GM12878 (cell line): ENCODE results near the gene DCAF6. TPM values are rescaled to one million over a fixed set of nuclear protein-coding genes. Genes with fewer than 3 reads are reported as not detected.
A peak's percentile ranks its signal among the peaks of the same experiment; 100 is the strongest.

Source experiments
- ATAC-seq: fragments of 200-7000 bp; cut with Tn5 transposase; 3 replicates; pipeline ENCODE4 v1.9.1; 2020; ENCODE audit warnings: mild to moderate bottlenecking, moderate library complexity
- BruUV-seq: library from RNA; stranded (reverse); fragments of 400-500 nt; replicated peaks from 2 replicates; lab custom pipeline; 2021; lab: Mats Ljungman, UMichigan
- CTCF ChIA-PET: fragments of 300-600 bp; sonication (Branson Sonifier 250); formaldehyde crosslinking; extraction: SDS; loops from one replicate; lab custom pipeline; 2021; ENCODE audit warnings: inconsistent platforms; lab: Yijun Ruan, JAX
- POLR2A ChIA-PET: fragments of 350-600 bp; formaldehyde crosslinking; extraction: SDS; loops from one replicate; lab custom pipeline; 2021; ENCODE audit warnings: inconsistent platforms; lab: Charles Lee
- RAD21 ChIA-PET: fragments of 300-600 bp; sonication (Branson Sonifier 250); formaldehyde crosslinking; loops from one replicate; lab custom pipeline; 2023; ENCODE audit warnings: antibody characterized with exemption; ENCODE audit not compliant: unreplicated experiment; lab: Charles Lee
- SMC1A ChIA-PET: fragments of 300-600 bp; sonication (Branson Sonifier 250); formaldehyde crosslinking; loops from one replicate; lab custom pipeline; 2023; ENCODE audit not compliant: unreplicated experiment, uncharacterized antibody; lab: Charles Lee
- DNase-seq: peaks from one replicate; pipeline ENCODE4 v3.0.0-alpha.2; 2011; ENCODE audit warnings: low read depth, low spot score
- FAIRE-seq: peaks from 3 replicates; lab custom pipeline; 2011; peaks lifted over from hg19 to GRCh38; lab: Jason Lieb, UNC
- H2AFZ ChIP-seq: 2 replicates; pipeline ENCODE4 v1.6.0; 2011; ENCODE audit warnings: low read depth, low read length, control low read depth; ENCODE audit not compliant: control insufficient read depth
- H3K27ac ChIP-seq: 2 replicates; pipeline ENCODE4 v1.5.1; 2011; ENCODE audit warnings: control low read depth; ENCODE audit not compliant: control insufficient read depth, insufficient read depth
- H3K27me3 ChIP-seq, 2 experiments: replicated peaks in 1 of 2; 2 replicates each; pipeline versions ENCODE4 v1.6.0 to v1.6.1; 2011; ENCODE audit warnings: low read length in 1 of 2; ENCODE audit not compliant: control insufficient read depth in 2 of 2, insufficient read depth in 2 of 2
- H3K36me3 ChIP-seq, 2 experiments: 2 replicates each; pipeline ENCODE4 v1.5.1; 2011; ENCODE audit warnings: low read length in 1 of 2; ENCODE audit not compliant: control insufficient read depth in 2 of 2, insufficient read depth in 2 of 2
- H3K4me1 ChIP-seq: 2 replicates; pipeline ENCODE4 v1.6.1; 2011; ENCODE audit warnings: mild to moderate bottlenecking, low read length, moderate library complexity, mixed read lengths; ENCODE audit not compliant: control insufficient read depth, insufficient read depth
- H3K4me2 ChIP-seq: 2 replicates; pipeline ENCODE4 v1.6.0; 2011; ENCODE audit warnings: control low read depth; ENCODE audit not compliant: control insufficient read depth, insufficient read depth
- H3K4me3 ChIP-seq: fragments of 200-600 bp; sonication (generic); 2 replicates; pipeline ENCODE4 v1.5.1; 2016
- H3K79me2 ChIP-seq: 2 replicates; pipeline ENCODE4 v1.6.0; 2011; ENCODE audit warnings: low read length; ENCODE audit not compliant: control insufficient read depth, insufficient read depth
- H3K9ac ChIP-seq: 2 replicates; pipeline ENCODE4 v1.8.0; 2011; ENCODE audit warnings: low read length, control low read depth, mixed read lengths; ENCODE audit not compliant: control insufficient read depth, insufficient read depth
- H3K9me3 ChIP-seq: replicated peaks from 3 replicates; pipeline ENCODE4 v1.5.1; 2011; ENCODE audit warnings: mild to moderate bottlenecking, low read length; ENCODE audit not compliant: control insufficient read depth, insufficient read depth
- H4K20me1 ChIP-seq: 2 replicates; pipeline ENCODE4 v1.6.0; 2011; ENCODE audit not compliant: control insufficient read depth, insufficient read depth
- IKZF2 ChIP-seq, 2 experiments: fragments of 450-650 bp; IDR thresholded peaks; 2 replicates each; pipeline ENCODE4 v1.6.1; 2017; ENCODE audit warnings: mild to moderate bottlenecking in 2 of 2, moderate library complexity in 2 of 2
- RAD21 ChIP-seq: IDR thresholded peaks from 2 replicates; pipeline ENCODE4 v1.6.1; 2011; ENCODE audit warnings: mild to moderate bottlenecking, low read depth, low read length, moderate library complexity; ENCODE audit not compliant: insufficient read depth
- SMC3 ChIP-seq: IDR thresholded peaks from 2 replicates; pipeline ENCODE4 v1.6.1; 2011; ENCODE audit warnings: low read length, improper control_type of control experiment, borderline replicate concordance
- YY1 ChIP-seq: IDR thresholded peaks from 2 replicates; pipeline ENCODE4 v1.6.1; 2011; ENCODE audit warnings: low read depth, mild to moderate bottlenecking, low read length
- ZNF24 ChIP-seq: fragments of 450-650 bp; IDR thresholded peaks from 2 replicates; pipeline ENCODE4 v1.6.1; 2017; ENCODE audit warnings: antibody characterized with exemption, mild to moderate bottlenecking
- ZSCAN29 ChIP-seq: fragments of 450-650 bp; IDR thresholded peaks from 2 replicates; pipeline ENCODE4 v1.6.1; 2017; ENCODE audit warnings: mild to moderate bottlenecking, moderate library complexity
- WGBS: methylation state at CpG from one replicate; pipeline ENCODE4 v1.1.6; 2016; ENCODE audit warnings: low lambda C conversion rate; ENCODE audit not compliant: insufficient replicate concordance, insufficient coverage; ENCODE audit errors: missing lambda C conversion rate; 5-methylcytosine and 5-hydroxymethylcytosine counted together
- in situ Hi-C: fragments of 300-500 bp; cut with MboI; formaldehyde crosslinking; loops from 9 replicates; pipeline ENCODE4 v1.14.3; 2018; ENCODE audit warnings: mixed read lengths
- intact Hi-C: fragments of 100-400 bp; cut with micrococcal nuclease; formaldehyde crosslinking; loops from one replicate; pipeline ENCODE4 v1.14.2; 2022; ENCODE audit not compliant: unreplicated experiment
- polyA plus RNA-seq, 11 experiments: library from polyadenylated mRNA; depleted of rRNA in 4 of 11; unstranded in 6 of 11; stranded (reverse) in 5 of 11; fragments of >200 nt; fragmentation: Nextera tagmentation in 4 of 11; fragmentation: Illumina TruSeq in 1 of 11; extraction: Ambion mirVana in 4 of 11; extraction: Trizol in 1 of 11; gene quantifications; 1 replicate in 1 of 11; 2 replicates in 10 of 11; pipeline versions ENCODE4 v1.2.1 to v1.2.3, GENCODE V29; 2011 to 2016; ENCODE audit warnings: inconsistent platforms in 2 of 11, missing spikeins in 2 of 11, low read depth in 1 of 11
- total RNA-seq, 4 experiments: library from RNA; depleted of rRNA in 3 of 4; stranded (reverse); fragments of >200 nt in 3 of 4; fragmentation: Illumina TruSeq in 1 of 4; extraction: Trizol in 1 of 4; gene quantifications; 2 replicates each; pipeline versions ENCODE4 v1.2.1 to v1.2.3, GENCODE V29; 2013 to 2021
- TF ChIP-seq, protein P1 (sequence below): fragments of 450-650 bp; IDR thresholded peaks from 2 replicates; pipeline ENCODE4 v1.6.1; 2016; ENCODE audit warnings: mild to moderate bottlenecking, moderate library complexity, borderline replicate concordance
- TF ChIP-seq, protein P2 (sequence below), 3 experiments: IDR thresholded peaks in 2 of 3; conservative IDR thresholded peaks in 1 of 3; 2 replicates each; pipeline ENCODE4 v1.5.1; 2011; ENCODE audit warnings: low read depth in 3 of 3, low read length in 3 of 3, mild to moderate bottlenecking in 3 of 3, control low read depth in 2 of 3, moderate library complexity in 2 of 3, inconsistent platforms in 1 of 3, mixed read lengths in 1 of 3; ENCODE audit not compliant: control insufficient read depth in 2 of 3, insufficient read depth in 1 of 3; ENCODE audit errors: extremely low read depth in 1 of 3

The DCAF6 gene
- total and polyA plus RNA-seq, 10 of the 15 experiments (the other 5 are each of a cell fraction or from before 2014, with no cell fraction given) = 11.4 to 62.7 (median 33.0) TPM

DNA sequence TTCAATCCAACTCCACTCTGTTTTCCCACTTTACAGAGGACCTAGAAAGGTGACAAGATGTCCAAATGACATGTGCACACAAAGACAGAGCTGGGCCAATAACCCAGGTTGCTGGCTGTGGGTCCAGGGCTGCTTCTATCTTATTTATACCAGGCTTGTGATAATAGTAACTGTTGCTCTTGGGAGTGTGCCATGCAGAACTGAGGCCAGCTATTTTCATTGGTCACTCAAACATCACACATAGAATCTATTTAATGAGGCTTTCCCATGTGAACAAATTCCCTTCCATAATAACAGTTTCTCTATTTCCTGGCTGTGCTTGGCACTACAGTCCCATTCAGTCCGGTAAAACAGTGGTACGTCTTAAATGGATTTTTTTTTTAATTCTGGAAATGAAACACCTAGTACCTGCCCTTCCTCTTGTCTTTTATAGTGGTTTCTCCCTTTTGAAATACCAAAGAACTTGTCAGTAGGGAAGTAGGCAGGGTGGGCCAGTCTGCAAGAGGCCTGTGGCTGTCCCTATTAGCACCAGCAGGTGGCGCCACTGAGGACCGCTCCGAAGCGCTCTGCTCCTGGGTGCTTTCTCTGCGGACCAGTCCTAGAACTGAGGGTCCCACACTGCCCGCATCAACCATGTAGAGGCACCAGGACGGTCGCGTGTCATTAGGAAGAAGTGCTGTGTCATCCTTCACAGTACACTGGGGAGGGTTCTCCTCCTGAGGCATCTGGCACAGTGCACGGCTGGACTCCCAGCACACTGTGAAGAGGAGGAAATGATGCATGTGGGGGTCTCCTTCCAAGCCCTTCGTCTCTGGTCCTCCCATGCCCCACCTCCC lies 148.1 kb downstream of the DCAF6 start:
- intact Hi-C loops = loop anchor here (2.0 to 10.0 kb wide), 4 partner anchors 56 to 367 kb away; partner anchors contain the start of gene SFT2D2
- 0 out of 2 replicates have a peak, but pooled peaks have one; percentile 34 for TF ChIP-seq YY1
- peak; percentile 34; the same call in 1 of the 2 replicates for TF ChIP-seq SMC3
- TF ChIP-seq, protein P1, sequence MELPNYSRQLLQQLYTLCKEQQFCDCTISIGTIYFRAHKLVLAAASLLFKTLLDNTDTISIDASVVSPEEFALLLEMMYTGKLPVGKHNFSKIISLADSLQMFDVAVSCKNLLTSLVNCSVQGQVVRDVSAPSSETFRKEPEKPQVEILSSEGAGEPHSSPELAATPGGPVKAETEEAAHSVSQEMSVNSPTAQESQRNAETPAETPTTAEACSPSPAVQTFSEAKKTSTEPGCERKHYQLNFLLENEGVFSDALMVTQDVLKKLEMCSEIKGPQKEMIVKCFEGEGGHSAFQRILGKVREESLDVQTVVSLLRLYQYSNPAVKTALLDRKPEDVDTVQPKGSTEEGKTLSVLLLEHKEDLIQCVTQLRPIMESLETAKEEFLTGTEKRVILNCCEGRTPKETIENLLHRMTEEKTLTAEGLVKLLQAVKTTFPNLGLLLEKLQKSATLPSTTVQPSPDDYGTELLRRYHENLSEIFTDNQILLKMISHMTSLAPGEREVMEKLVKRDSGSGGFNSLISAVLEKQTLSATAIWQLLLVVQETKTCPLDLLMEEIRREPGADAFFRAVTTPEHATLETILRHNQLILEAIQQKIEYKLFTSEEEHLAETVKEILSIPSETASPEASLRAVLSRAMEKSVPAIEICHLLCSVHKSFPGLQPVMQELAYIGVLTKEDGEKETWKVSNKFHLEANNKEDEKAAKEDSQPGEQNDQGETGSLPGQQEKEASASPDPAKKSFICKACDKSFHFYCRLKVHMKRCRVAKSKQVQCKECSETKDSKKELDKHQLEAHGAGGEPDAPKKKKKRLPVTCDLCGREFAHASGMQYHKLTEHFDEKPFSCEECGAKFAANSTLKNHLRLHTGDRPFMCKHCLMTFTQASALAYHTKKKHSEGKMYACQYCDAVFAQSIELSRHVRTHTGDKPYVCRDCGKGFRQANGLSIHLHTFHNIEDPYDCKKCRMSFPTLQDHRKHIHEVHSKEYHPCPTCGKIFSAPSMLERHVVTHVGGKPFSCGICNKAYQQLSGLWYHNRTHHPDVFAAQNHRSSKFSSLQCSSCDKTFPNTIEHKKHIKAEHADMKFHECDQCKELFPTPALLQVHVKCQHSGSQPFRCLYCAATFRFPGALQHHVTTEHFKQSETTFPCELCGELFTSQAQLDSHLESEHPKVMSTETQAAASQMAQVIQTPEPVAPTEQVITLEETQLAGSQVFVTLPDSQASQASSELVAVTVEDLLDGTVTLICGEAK = no peak
- no peak for TF ChIP-seq IKZF2 (IDR thresholded peaks at IDR 0.05)
- TF ChIP-seq ZNF24 = no peak
- no peak for TF ChIP-seq ZSCAN29
- TF ChIP-seq RAD21 = peak; percentile 42
- TF ChIP-seq, protein P2, sequence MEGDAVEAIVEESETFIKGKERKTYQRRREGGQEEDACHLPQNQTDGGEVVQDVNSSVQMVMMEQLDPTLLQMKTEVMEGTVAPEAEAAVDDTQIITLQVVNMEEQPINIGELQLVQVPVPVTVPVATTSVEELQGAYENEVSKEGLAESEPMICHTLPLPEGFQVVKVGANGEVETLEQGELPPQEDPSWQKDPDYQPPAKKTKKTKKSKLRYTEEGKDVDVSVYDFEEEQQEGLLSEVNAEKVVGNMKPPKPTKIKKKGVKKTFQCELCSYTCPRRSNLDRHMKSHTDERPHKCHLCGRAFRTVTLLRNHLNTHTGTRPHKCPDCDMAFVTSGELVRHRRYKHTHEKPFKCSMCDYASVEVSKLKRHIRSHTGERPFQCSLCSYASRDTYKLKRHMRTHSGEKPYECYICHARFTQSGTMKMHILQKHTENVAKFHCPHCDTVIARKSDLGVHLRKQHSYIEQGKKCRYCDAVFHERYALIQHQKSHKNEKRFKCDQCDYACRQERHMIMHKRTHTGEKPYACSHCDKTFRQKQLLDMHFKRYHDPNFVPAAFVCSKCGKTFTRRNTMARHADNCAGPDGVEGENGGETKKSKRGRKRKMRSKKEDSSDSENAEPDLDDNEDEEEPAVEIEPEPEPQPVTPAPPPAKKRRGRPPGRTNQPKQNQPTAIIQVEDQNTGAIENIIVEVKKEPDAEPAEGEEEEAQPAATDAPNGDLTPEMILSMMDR (IDR thresholded peaks at IDR 0.05 in 2 of 3, conservative IDR thresholded peaks at IDR 0.05 in 1 of 3; ENCODE audit: control insufficient read depth in 2 of 3, extremely low read depth in 1 of 3, insufficient read depth in 1 of 3, low read depth in 3 of 3, low read length in 3 of 3) = peak; percentile 67 to 94 (median 87)

More for the DNA sequence above, 148.1 kb downstream of the DCAF6 start:
- WGBS = 42% methylated on average over 13 of the region's 13 CpGs
- no peak overlapping the region for H3K9ac ChIP-seq
- H2AFZ ChIP-seq = no peak overlapping the region
- no peak overlapping the region for H3K27ac ChIP-seq
- no peak for DNase-seq
- H3K4me1 ChIP-seq = no peaks in the 10 kb centered on the region
- ATAC-seq = peak; percentile 81
- H3K4me3 ChIP-seq = no peak overlapping the region
- POLR2A ChIA-PET = interaction anchor here (0.7 to 1.4 kb wide), 2 partner anchors 142 to 730 kb away, joined by 3 read pairs; partner anchors contain the start of gene SFT2D2
- H3K27me3 ChIP-seq = 0 out of 4 replicates have a peak, but pooled peaks cover 0 to 1% of the 10 kb centered on the region in 2 experiments
- SMC1A ChIA-PET = interaction anchor here (0.6 to 1.9 kb wide), 6 partner anchors 9 to 237 kb away, joined by 3 to 6 read pairs (median 3); no protein-coding TSS in a partner anchor
- H3K36me3 ChIP-seq = no peaks in the 10 kb centered on the region
- FAIRE-seq = no peak
- CTCF ChIA-PET = interaction anchor here (0.7 to 7.2 kb wide), 27 partner anchors 9 to 1567 kb away, joined by 3 to 95 read pairs (median 4); partner anchors contain the start of genes DCAF6 and MPC2
- BruUV-seq = no TSS peak
- no peaks in the 10 kb centered on the region for H3K79me2 ChIP-seq
- H4K20me1 ChIP-seq = no peaks in the 10 kb centered on the region
- in situ Hi-C loops = no loop called here
- RAD21 ChIA-PET = interaction anchor here (0.8 to 4.1 kb wide), 4 partner anchors 61 to 277 kb away, joined by 3 to 18 read pairs (median 4); no protein-coding TSS in a partner anchor
- H3K9me3 ChIP-seq = no peaks in the 10 kb centered on the region
- no peak overlapping the region for H3K4me2 ChIP-seq
